SH-SY5Y (cell line): Measurements from ENCODE around the gene PCDHGB2.

Source experiments
- GATA2 ChIP-seq: IDR thresholded peaks from 2 replicates; pipeline ENCODE4 v1.6.1; 2011; ENCODE audit warnings: mild to moderate bottlenecking, low read depth, low read length
- GATA3 ChIP-seq: IDR thresholded peaks from 2 replicates; pipeline ENCODE4 v1.6.1; 2011; ENCODE audit warnings: low read depth, mild to moderate bottlenecking, low read length, moderate library complexity

Gene PCDHGB2

GRCh38 chr5:141359790-141360426 is at the start of gene PCDHGB2:
Gene PCDHGB2, plus strand, starts transcription at chr5:141359994. Its CDS starts 142 bp downstream, at chr5:141360136.
- TF ChIP-seq GATA2 (no peak), GATA3 (no peak)

- TF ChIP-seq GATA2 (no peak), GATA3 (no peak)
Measured at GRCh38 chr5:141313711-141314110, 46.1 kb upstream of the PCDHGB2 start.

DNA sequence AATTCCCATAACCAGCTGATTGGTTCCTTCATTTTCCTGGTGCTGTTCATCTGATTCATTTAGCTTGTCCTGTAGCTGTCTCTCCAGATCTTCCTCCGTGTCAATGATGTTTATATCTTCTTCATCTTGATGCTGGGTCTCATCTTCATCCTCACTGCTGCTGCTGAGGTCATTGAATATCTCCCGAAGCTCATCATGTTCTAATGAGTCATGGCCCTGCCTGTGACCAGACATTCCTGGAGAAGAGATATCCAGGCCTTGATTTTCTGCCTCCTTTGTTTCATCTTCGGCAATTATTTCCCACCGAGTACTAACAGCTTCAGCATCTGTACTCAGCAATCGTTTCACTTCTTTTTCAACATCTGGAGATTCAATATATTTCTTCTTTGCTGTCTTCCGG is 40.6 kb upstream of the PCDHGB2 start:
- TF ChIP-seq GATA3 (no peak), GATA2 (no peak)

- TF ChIP-seq GATA2, result no peak
- TF ChIP-seq GATA3, result no peak
Measured at GRCh38 chr5:141319699-141320098, 40.1 kb upstream of the PCDHGB2 start.

DNA sequence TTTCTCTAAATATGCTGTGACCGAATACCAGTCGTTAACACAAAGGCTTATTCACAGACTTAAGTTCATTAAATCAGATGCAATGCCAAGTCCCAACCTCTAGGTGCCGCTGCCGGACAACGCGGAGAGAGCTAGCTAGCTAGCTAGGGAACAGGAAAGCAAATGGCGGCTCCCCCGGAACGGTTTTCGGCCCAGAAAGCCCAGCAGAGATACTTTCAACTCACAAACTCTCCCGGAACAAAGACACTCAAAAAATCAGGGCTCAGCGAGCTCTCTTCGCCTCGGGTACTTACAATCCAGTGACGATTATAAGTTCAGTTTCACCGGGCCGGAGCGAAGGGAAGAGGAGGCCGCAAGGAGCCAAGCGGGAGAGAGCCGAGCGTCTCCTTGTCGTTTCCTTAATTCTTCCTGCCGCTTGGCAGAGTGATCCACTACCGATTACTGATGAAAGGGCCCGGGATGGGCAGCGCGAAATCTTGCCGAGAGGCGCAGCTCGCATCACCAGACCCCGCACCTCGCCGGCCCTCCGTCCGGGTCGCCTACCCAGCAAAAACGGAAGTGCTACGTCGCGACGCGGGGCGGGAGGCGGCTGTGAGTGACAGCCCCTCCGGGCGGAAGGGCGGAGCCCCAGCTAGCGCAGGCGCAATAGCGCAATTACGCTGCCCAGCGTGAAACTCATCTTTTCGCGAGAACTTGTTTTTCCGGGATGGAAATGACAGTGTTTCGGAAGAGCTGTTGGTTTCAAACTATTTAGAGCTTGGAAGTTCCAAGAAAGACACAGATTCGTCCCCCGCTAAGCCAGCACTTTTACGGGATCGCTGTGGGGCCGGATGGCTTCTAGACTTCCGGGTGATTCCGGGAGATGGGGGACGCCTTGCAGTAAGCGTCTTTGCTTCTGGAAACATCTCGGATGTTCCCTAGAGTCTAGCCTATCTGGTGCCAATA is 39.3 kb upstream of the PCDHGB2 start, which contains the start of gene TAF7:
Gene TAF7, minus strand, starts transcription at position 560 of the 945 bp plus-strand sequence. CDS start 740 bp downstream, outside the sequence.
- TF ChIP-seq GATA3, result no peak
- TF ChIP-seq GATA2, result no peak

GRCh38 chr5:141322261-141322660 is 37.5 kb upstream of the PCDHGB2 start:
- TF ChIP-seq GATA2, result no peak
- TF ChIP-seq GATA3, result no peak

DNA sequence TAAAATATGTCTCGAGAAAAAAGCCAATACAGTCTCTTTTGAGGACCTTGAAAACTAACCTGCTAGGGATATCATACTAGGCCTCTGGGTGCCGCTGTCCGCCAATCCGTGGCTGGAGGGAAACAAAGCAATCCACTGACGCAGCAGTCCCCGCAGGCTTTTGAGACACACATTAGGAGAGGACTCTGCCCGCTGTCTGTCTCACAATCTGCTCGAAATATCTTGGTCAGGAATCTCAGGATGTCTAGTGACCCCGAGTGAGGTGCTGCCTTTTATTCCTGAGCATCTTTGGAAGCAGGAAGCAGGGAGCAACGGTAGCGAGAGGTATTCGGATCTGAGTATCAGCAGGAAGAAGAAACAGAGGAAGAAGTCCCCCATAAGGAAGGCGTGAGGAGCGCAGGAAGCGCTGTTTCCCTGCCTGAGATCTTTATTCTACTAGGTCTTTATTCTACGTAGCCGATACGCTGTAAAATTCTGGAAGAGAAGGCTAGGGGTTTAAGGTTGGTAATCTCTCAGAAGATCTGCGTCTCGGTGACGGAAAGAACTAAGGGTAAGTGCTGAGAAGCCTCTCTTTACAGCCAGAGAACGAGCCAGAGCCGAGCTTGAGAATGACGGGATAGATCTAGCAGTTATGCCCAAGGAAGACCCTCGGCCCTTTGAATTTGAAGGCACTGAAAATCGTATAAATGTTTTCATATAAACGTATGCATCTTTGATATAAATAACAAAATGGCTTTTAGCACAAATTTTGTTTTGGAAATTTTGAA is 33.5 kb upstream of the PCDHGB2 start:
- TF ChIP-seq GATA3 (no peak), GATA2 (no peak)

DNA sequence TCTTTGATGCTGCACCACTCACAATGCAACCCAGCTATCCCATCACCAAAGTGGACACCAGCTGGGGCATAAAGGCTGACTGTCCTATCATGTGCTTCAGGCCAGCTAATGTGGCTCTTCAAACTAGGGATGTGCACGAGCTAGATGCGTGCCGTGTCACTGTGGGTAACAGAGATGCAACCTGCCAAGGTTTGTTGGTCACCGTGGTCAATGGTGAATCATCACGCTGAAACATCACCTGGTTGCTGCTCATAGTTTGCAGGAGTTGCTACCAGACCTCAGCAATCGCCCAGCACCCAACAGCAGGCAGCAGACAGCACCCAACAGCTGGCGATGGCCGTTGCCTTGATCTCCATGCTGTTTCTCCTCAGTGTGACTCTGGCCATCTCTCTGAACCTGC is 31.6 kb upstream of the PCDHGB2 start:
- no peak for TF ChIP-seq GATA3
- TF ChIP-seq GATA2, result no peak

- TF ChIP-seq GATA2 (no peak), GATA3 (no peak)
Measured at GRCh38 chr5:141330299-141331080, 29.3 kb upstream of the PCDHGB2 start, which contains the start of gene PCDHGA1. Gene PCDHGA1, plus strand, starts transcription at chr5:141330514.

GRCh38 chr5:141338538-141339306 is 21.1 kb upstream of the PCDHGB2 start, which contains the start of gene PCDHGA2:
Gene PCDHGA2, plus strand, starts transcription at chr5:141338760.
- TF ChIP-seq GATA3 (no peak), GATA2 (no peak)

DNA sequence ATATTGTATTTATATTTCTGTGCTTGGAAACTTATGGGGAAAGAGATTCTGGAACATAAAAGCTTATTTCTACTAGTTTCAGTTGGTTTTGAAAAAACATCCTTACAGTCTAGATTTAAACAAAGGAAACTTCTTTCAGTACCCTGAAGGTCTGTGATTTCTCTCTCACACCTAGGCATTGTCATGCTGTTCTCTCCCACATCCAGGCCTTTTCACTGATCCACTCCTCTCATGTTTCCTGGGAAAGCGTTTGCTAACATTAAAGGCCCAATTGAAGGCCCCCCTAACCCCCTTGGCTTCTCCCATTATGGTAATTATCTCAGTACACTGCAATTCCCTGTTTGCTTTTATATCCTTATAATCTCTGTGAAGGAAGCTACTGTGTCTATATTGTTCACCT is 17.0 kb upstream of the PCDHGB2 start:
- TF ChIP-seq GATA3 (no peak), GATA2 (no peak)

DNA sequence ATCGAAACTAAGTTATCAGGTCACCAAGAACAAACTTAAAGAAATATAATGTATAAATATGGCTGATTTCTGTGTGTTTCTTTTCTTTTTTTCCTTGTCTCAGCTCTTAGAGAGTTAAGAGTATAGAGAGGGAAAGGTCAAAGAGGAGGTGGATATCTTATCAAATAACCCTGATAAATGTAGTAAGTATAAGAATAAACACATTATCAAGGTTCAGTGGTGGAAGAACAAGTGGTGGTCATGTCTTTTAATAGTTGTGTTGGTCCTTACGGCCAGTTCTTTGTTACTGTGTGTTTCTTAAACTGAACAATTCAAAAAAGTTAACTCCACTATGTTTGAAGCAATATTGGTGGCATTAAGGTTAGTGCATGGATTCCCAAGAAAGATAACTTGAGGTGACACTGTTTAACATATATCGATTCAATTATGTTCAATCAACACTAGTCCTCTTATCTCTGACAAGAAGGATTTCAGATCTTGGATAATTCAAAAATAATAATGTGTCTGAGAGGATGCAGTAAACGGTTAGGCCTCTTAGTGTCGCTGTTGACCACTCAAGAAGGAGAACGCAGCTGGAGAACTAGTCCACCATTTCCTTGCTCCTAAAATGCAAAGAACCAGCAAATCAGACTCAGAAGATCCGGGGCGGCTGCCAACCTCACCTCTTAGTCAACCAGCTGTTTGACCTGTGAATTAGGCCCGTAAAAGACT is 16.4 kb upstream of the PCDHGB2 start, which contains the start of gene PCDHGA3:
Gene PCDHGA3, plus strand, starts transcription at position 588 of the 711 bp plus-strand sequence. CDS start 205 bp downstream, outside the sequence.
- no peak for TF ChIP-seq GATA3
